NCI-H2029 treated with DMSO at 0.1 percent for 48 hours (cell line): ENCODE measurements around the gene KCNAB2.

Experiments
- DNase-seq: peaks from one replicate; lab custom pipeline; 2025; lab: John Stamatoyannopoulos, UW

The KCNAB2 gene

GRCh38 chr1:6110326-6110725 is 64.6 kb downstream of the KCNAB2 start:
- DNase-seq = no peak

GRCh38 chr1:6111571-6111970 is 65.9 kb downstream of the KCNAB2 start:
- peak; percentile 16 for DNase-seq

- no peak for DNase-seq
Observed at GRCh38 chr1:6111991-6112689, 66.5 kb downstream of the KCNAB2 start.

GRCh38 chr1:6112690-6113005 is 67.0 kb downstream of the KCNAB2 start:
- DNase-seq = no peak

GRCh38 chr1:6113116-6113515 is 67.4 kb downstream of the KCNAB2 start:
- no peak for DNase-seq

- DNase-seq = no peak
Observed at GRCh38 chr1:6113745-6114144, 68.1 kb downstream of the KCNAB2 start.

- no peak for DNase-seq
Observed at GRCh38 chr1:6116137-6116536, 70.4 kb downstream of the KCNAB2 start.

GRCh38 chr1:6117064-6117463 is 71.4 kb downstream of the KCNAB2 start:
- no peak for DNase-seq

GRCh38 chr1:6117624-6118023 is 71.9 kb downstream of the KCNAB2 start:
- no peak for DNase-seq

GRCh38 chr1:6118415-6118814 is 72.7 kb downstream of the KCNAB2 start:
- no peak for DNase-seq

GRCh38 chr1:6121021-6121421 is 75.3 kb downstream of the KCNAB2 start:
- DNase-seq = no peak

- no peak for DNase-seq
Observed at GRCh38 chr1:6121651-6122370, 76.1 kb downstream of the KCNAB2 start.

GRCh38 chr1:6123083-6123482 is 77.4 kb downstream of the KCNAB2 start:
- DNase-seq = no peak

- no peak for DNase-seq
Observed at GRCh38 chr1:6123816-6124215, 78.1 kb downstream of the KCNAB2 start.

- no peak for DNase-seq
Observed at GRCh38 chr1:6124341-6124740, 78.7 kb downstream of the KCNAB2 start.

- DNase-seq = no peak
Observed at GRCh38 chr1:6124746-6125365, 79.2 kb downstream of the KCNAB2 start.

- DNase-seq = no peak
Observed at GRCh38 chr1:6125366-6125765, 79.7 kb downstream of the KCNAB2 start.

GRCh38 chr1:6126028-6126427 is 80.3 kb downstream of the KCNAB2 start:
- DNase-seq = no peak

GRCh38 chr1:6126521-6127067 is 80.9 kb downstream of the KCNAB2 start:
- no peak for DNase-seq

GRCh38 chr1:6127587-6128163 is 82.0 kb downstream of the KCNAB2 start:
- peak; percentile 39 for DNase-seq

GRCh38 chr1:6128276-6129081 is 82.8 kb downstream of the KCNAB2 start:
- no peak for DNase-seq

- DNase-seq = no peak
Observed at GRCh38 chr1:6129313-6129712, 83.6 kb downstream of the KCNAB2 start.
